Measurements from ENCODE around the gene SLC38A10. TPM values are rescaled to one million over a fixed set of nuclear protein-coding genes. Genes with fewer than 3 reads are reported as not detected.

SLC38A10 gene
- total RNA-seq, 1 donor from 2014 or later, result 261 TPM

GRCh38 chr17:81244358-81245023, 50.6 kb downstream of the SLC38A10 start:
- intact Hi-C loops (cut with DNase I), result no loop called here
- peaks cover 6 to 9% of the 10 kb centered on the region in 2 donors for H3K4me1 ChIP-seq
- H3K4me3 ChIP-seq, result no peak overlapping the region
- no peak for TF ChIP-seq CTCF (IDR thresholded peaks at IDR 0.05)
- H3K36me3 ChIP-seq, result peaks cover 0 to 4% of the 10 kb centered on the region in 2 donors
- no peak for DNase-seq (ENCODE audit: low spot score in 2 of 2)
- no peaks in the 10 kb centered on the region for H3K9me3 ChIP-seq
- no peak overlapping the region for H3K27ac ChIP-seq
- H3K27me3 ChIP-seq, result no peaks in the 10 kb centered on the region

DNA sequence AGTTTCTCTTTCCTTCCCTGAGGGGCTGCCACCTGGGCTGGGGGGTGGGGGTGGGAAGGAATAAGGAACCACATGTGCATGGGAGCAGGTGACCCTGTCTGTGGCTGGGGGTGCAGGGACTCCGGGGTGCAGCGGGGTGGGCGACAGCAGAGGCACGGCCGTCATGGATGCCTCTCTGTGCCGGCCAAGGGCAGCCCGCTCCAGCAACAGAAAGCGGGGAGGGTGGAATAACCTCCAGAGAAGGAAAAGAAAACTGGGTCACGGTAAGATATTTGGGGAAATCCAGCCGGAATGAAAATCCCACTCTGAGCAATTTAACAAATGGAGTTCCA, 51.8 kb downstream of the SLC38A10 start:
- DNase-seq (ENCODE audit: low spot score in 2 of 2), result no peak
- TF ChIP-seq CTCF (IDR thresholded peaks at IDR 0.05), result no peak
- Histone ChIP-seq H3K27ac (no peak overlapping the region), H3K4me1 (peaks cover 6 to 9% of the 10 kb centered on the region in 2 donors), H3K36me3 (peaks cover 0 to 4% of the 10 kb centered on the region in 2 donors), H3K4me3 (no peak overlapping the region), H3K9me3 (no peaks in the 10 kb centered on the region), H3K27me3 (no peaks in the 10 kb centered on the region)
- intact Hi-C loops (cut with DNase I), result no loop called here

DNA sequence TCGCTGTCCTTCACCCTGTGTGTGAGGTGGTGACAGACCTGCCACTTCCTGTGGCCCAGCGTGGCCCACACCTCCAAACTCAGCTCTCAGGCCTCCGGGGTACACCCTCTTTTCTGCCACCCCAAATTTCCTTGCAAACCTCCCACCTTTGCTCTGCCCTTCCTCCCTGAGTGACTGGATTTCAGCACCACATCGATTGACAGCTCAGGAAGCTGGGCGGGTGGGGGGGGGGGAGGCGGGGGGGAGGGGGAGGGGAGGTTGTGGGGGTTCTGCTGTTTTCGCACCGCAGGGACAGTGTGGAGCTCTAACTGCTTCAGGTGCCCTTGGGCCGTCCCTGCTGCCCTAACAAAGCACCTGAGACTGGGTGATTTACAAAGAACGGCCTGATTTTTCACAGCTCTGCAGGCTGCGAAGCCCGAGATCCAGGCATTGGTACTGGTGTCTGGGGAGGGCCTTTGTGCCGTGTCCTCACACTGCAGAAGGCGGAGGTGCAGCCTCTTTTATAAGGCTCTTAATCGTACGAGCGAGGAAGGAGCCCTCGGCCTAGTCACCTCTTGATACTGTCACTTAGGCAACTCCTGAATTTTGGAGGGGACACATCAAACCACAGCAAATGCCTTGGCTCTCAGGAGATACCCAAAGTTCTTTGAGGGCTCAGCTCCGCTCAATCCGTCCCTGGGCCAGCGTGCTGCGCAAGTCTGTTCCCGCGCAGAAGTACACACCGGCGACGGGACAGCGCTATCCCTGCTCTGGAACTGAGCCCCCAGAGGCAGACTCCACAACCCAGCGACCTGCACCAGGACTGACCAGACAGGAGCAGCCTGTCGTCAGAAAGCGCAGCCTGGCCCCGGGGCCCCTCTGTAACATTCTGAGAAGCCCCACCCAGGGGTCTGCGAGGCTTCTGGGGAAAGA, 52.4 kb downstream of the SLC38A10 start:
- Histone ChIP-seq H3K4me1 (peaks cover 6 to 13% of the 10 kb centered on the region in 2 donors), H3K9me3 (no peaks in the 10 kb centered on the region), H3K27ac (no peak overlapping the region), H3K4me3 (no peak overlapping the region), H3K36me3 (peaks cover 0 to 4% of the 10 kb centered on the region in 2 donors), H3K27me3 (no peaks in the 10 kb centered on the region)
- TF ChIP-seq CTCF (IDR thresholded peaks at IDR 0.05), result no peak
- intact Hi-C loops (cut with DNase I), result no loop called here
- DNase-seq (ENCODE audit: low spot score in 2 of 2), result no peak

DNA sequence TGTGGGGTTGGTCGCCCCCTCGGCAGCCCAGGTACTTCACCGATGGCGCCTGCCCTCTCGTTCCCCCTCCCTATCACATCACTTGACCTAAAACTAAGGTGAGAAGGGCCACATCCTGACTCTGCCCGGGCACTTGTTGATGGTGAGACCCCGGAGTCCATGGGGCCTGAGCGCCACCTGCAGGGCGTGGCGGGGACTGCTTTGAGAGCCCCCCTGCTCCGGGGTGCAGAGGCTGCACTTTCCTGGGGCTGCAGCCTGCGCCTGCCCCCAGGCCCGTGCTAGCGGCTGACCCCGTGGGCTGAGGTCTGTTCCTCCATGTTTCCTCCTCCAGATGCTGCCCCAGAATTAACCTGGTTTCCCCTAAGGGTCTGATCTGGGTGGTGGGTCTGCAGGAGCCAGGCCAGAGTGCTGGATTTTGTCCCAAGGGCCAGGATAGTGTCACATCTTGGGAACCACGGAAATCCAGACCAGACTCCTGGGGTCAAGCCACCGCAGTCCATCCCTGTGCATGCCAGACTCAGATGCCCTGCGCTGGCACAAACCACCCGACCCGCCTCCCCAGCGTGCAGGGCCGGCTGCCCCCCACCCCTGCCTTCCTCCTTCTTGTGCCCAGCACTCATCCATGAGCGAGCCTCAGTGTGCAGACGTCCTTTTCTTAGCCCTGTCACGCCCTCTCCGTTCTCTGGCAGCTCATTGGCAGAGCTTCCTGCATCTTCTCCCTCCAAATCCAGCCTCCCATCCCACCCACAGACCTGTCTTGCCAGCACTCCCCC, 53.3 kb downstream of the SLC38A10 start:
- TF ChIP-seq CTCF (IDR thresholded peaks at IDR 0.05), result peak; percentile 66 to 81 (median 77)
- Histone ChIP-seq H3K4me3 (no peak overlapping the region), H3K27ac (no peak overlapping the region), H3K4me1 (peaks cover 6 to 20% of the 10 kb centered on the region in 2 donors), H3K9me3 (no peaks in the 10 kb centered on the region), H3K27me3 (no peaks in the 10 kb centered on the region), H3K36me3 (peaks cover 0 to 4% of the 10 kb centered on the region in 2 donors)
- peak in 1 of 2 donors; percentile 77 for DNase-seq (ENCODE audit: low spot score in 2 of 2)
- intact Hi-C loops (cut with DNase I), result loop anchor here (1.0 kb wide), 1 partner anchor 100 kb away; no protein-coding TSS in a partner anchor

- no peak for TF ChIP-seq CTCF (IDR thresholded peaks at IDR 0.05)
- no peak for DNase-seq (ENCODE audit: low spot score in 2 of 2)
- peaks cover 6 to 23% of the 10 kb centered on the region in 2 donors for H3K4me1 ChIP-seq
- H3K27me3 ChIP-seq, result no peaks in the 10 kb centered on the region
- intact Hi-C loops (cut with DNase I), result loop anchor here (1.0 kb wide), 1 partner anchor 99 kb away; no protein-coding TSS in a partner anchor
- peaks cover 0 to 4% of the 10 kb centered on the region in 2 donors for H3K36me3 ChIP-seq
- no peak overlapping the region for H3K27ac ChIP-seq
- no peaks in the 10 kb centered on the region for H3K9me3 ChIP-seq
- no peak overlapping the region for H3K4me3 ChIP-seq
Observed at GRCh38 chr17:81241203-81241602, 53.9 kb downstream of the SLC38A10 start.

Measured in ascending aorta (tissue), 2 donors.